ENCODE results near the gene ULK3. TPM values are rescaled to one million over a fixed set of nuclear protein-coding genes. Genes with fewer than 3 reads are reported as not detected.

The ULK3 gene
- total RNA-seq, 1 experiment from 2014 or later, result 15.3 TPM

DNA sequence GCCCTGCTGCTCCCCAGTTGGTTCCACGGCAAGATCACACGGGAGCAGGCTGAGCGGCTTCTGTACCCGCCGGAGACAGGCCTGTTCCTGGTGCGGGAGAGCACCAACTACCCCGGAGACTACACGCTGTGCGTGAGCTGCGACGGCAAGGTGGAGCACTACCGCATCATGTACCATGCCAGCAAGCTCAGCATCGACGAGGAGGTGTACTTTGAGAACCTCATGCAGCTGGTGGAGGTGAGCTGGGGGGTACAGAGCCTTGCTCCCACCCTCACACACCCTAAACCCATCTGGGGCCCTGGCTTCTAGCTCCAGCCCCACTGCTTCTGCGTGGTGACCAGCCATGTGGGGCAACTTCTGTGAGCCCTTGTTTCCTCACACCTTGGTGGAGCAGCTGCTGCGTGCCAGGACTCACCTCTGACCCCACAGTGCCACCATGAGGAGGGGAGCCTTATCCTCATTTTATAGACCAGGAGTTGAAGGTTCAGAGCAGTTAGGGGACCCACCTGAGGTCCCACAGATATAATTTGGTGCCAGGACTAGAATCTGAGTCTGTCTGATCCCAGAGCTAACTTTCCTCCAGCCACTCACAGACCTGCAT, 43.6 kb downstream of the ULK3 start:
- no peak for DNase-seq (ENCODE audit: low read depth)

DNA sequence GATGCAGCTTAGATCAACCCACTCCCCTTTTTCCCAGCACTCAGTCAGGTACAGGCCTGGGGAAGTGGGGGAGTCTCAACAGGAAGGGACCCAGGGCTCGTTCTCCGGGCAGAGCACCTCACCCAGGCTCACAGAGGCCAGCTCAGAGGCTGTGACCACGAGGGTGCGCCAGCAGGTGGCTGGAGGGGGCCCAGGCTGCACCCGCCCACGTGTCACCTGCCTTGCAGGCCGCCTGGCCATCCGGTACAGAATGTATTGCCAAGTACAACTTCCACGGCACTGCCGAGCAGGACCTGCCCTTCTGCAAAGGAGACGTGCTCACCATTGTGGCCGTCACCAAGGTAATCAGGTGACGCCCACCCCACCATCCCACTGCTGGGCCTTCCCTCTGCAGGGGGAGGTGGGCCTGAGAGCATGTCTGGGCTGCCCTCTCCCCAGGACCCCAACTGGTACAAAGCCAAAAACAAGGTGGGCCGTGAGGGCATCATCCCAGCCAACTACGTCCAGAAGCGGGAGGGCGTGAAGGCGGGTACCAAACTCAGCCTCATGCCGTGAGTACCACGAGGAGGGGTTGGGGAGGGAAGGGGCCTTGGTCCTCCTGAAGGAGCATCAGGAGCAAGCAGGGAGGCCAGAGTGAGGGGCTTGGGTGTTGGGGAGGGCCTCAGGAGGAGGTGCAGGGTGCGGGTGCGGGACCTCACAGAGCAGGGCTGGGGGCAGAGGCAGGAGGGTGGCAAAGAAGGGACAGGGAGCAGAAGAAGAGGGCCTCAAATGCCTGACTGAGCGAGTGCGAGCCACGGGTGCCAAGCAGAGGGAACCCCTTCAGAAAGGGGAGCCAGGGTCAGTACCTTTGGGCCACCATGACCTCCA, 44.3 kb downstream of the ULK3 start:
- no peak for DNase-seq (ENCODE audit: low read depth)

DNA sequence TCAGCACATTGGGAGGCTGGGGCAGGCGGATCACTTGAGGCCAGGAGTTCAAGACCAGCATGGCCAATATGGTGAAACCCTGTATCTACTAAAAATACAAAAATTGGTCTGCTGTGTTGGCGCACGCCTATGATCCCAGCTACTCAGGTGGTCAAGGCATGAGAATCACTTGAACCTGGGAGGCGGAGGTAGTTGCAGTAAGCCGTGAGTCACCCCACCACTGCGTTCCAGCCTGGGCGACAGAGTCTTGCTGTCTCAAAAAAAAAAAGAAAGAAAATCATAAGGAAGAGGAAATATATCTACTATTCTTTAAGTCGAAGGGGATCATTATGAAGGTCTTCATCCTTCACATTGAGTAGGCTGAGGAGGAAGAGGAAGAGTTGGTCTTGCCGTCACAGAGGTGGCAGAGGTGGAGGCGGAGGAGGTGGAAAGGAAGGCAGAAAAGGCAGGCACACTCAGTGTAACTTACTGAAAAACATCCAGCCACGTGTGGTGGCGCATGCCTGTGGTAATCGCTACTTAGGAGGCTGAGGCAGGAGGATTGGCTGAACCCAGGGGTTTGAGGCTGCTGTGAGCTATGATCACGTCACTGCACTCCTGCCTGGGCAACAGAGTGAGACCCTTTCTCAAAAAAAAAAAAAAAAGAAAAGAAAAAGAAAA, 46.9 kb downstream of the ULK3 start:
- DNase-seq (ENCODE audit: low read depth), result no peak

DNA sequence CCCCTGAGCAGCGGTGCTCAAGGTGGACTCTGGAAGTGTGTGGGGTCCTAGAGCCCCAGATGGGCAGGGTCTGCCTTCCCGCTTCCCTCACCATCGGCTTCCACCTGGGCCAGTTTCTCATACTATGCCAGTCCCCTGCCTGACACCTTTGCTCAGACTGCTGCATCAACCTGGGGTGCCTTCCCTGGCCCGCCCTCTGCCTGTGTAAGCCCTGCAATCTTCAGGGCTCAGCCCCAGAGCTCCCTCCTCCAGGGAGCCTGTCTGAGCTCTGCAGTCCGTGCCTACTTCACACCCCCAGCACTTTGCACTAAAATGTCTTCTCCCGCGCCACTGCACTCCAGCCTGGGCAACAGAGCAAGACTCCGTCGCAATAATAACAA, 48.0 kb downstream of the ULK3 start:
- no peak for DNase-seq (ENCODE audit: low read depth)

DNA sequence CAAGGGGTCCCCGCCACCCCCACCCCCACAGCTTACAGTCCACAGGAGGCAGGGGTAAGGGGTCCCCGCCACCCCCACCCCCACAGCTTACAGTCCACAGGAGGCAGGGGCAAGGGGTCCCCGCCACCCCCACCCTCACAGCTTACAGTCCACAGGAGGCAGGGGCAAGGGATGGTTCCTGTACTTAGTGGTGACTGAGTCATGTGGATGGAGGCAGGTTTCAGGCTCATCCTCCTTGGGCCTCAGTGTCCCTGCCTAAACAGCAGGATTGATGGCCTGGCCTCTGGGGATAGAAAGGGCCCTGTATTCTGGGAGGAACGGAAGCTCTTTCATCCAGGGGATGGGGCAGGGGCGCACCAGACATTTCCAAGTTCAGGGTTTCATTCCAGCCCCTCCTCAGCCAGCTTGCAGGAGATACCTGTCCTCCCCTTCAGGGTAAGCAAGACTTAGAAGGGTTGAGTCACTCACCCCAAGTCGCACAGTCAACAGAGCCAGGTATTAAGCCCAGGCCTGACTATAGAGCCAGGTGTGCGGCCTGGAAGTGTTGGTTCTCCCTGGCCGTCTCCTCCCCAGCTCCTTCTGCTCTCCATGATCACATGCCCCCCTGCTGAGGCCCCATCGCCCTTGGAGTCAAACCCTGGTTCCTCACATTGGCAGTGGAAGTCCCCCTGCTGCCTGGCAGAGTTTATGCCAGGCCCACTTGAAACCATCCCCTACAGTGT, 48.5 kb downstream of the ULK3 start:
- no peak for DNase-seq (ENCODE audit: low read depth)

DNA sequence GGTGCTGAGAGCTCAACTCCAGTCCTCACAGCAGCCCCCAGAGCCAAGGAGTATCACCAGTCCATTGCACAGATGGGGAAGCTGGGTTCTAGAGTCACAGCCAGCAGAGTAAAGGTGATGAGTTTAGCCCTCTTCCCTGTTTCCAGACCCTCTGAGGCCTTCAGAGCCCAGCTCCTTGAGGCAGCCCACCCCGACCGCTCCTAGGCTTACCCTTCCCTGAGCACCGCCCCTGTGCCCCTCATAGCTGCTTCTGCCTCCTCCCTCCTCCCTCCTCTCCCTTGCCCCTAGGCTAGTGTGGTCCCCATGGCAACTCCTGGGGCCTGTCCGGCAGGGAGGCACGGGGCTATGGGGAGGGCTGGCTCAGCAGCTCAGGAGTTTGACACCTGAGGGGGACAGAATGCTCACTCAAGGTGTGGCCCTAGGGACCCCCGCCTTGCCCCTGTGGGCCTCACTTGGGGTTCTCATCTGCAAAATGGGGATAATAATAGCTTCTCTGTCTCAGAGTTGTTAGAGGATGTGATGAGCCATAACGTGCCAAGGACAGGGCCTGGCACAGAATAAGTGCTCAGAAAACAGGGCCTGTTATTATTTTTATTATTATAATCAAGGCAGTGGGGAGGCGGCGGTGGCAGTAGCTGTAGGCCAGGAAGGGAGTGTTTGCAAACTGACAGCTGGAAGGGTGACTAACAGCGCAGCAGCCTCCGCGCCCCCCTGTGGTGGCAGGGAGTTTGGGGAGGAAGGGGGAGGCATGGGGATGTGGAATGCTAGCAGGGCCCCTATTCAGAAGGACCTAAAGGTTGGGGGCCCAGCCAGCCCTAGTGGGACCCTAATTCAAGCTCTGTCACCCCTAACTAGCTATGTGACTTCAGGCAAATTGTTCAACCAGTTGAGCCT, 49.6 kb downstream of the ULK3 start:
- no peak for DNase-seq (ENCODE audit: low read depth)

DNA sequence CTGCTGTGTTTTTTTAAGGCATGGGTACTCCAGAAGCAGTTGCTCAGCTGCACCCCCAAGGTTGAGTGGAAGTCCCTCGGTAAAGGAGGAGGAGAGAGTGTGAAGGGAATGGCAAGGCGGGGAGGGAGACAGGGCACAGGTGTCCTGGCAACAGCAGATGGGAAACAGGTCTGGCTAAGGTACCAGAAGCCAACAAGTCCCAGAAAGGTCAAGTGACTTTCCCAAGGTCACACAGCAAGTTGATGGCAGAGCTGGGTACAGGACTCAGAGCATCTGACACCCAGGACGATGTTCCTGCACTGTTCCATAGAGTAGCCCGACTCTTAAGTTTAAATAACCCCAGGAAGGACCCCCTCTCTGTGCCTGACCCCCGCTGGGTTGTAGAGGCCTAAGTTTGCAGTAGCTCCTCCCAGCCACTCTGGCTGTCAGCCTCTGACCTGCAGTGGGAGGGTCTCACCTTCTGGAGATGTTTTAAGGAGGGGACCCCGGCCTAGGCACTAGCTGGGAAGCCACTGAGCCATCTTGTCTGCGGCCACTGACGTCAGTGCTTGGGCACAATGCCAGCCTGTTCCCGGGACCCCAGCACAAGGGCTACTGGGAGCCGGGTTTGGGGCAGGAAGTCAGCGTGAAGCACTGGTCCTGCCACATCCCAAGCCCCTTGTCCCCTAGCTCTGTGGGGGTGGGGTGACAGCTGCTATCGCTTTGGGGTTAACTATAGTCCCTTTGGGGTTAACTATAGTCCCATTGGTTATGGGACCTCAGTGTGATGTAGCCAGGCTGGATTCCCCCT, 50.5 kb downstream of the ULK3 start:
- no peak for DNase-seq (ENCODE audit: low read depth)

DNA sequence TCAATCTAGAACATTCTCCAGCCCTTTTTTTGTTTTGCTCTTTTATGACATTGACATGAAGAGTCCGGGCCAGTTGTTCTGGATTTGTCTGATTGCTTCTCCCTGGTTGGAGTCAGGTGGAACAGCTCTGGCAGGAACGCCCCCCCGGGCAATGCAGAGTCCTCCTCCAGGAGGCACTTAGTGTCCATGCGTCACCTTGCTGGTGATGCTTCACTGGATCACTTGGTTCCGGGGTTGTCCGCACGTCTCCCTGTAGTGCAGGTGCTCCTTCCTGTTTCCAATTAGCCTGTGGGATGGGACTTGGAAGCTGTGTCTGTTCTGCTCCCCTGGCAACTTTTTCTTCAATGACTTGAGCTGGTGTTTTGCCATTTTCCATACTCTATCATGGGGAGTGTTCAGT, 51.3 kb downstream of the ULK3 start:
- no peak for DNase-seq (ENCODE audit: low read depth)

DNA sequence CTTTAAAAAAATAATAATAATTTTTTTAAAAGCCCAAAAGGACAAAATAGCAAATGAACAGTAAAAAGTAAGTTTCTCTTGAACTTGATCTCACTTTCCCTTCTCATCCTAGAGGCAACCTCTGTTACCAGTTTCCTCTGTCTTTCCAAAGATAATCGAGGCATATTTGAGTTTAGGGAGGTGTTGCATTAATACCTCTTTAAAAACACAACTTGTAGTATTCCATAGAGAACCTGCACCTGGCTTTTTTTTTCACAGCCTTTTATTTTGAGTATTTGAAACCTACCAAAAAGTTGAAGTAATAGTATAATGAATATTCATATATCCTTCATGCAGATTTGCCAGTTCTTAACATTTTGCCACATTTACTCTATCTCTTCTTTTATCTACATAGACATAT, 51.9 kb downstream of the ULK3 start:
- no peak for DNase-seq (ENCODE audit: low read depth)

DNA sequence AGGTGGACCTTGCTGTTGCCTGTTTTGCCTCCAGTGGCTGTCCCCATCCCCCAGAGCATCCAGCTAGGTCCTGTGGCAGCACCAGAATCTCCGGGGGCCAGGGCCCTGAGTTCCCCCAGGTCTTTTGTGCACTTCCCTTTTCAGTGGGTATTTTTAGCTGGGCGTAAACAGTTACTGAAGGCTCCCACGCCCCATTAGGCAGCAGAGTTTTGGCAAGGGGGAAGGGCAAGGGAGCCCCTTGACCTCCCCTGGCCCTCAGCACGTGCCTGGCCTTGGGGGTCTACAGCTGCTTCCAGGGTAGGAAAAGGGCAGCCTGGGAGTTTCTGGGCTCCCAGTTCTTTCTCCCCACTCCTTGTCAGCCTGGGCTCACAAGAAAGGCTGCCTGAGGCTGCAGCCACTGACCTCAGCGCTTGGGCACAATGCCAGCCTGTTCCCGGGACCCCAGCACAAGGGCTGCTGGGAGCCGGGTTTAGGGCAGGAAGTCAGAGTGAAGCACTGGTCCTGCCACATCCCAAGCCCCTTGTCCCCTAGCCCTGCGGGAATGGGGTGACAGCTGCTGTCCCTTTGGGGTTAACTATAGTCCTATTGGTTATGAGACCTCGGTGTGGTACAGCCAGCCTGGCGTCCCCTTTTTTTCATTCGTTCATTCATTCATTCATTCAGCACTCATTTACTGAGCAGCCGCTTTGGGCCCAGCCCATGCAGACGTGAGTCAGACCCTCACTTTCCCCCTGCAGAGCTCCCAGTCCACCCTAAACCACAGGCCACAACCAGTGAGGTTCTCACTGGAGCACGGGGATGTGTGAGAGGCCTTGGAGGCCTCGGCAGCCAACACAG, 52.7 kb downstream of the ULK3 start:
- DNase-seq (ENCODE audit: low read depth), result peak; percentile 93

DNA sequence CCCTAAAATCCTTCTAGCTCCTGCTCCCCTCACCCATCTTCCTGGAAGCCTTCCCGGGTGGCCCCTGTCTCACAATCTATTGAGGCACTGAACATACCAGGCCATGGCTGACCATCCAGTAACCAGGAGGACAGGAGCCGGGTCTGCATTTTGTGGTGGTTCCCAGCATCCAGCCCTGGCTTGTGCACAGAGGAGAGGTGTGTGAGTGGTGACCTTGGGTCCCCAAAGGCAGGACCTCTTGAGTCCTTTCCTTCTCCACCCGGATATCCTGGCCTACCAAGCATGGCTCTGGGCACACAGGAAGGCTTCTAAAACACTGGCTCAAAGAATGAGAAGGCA, 53.2 kb downstream of the ULK3 start:
- DNase-seq (ENCODE audit: low read depth), result no peak

DNA sequence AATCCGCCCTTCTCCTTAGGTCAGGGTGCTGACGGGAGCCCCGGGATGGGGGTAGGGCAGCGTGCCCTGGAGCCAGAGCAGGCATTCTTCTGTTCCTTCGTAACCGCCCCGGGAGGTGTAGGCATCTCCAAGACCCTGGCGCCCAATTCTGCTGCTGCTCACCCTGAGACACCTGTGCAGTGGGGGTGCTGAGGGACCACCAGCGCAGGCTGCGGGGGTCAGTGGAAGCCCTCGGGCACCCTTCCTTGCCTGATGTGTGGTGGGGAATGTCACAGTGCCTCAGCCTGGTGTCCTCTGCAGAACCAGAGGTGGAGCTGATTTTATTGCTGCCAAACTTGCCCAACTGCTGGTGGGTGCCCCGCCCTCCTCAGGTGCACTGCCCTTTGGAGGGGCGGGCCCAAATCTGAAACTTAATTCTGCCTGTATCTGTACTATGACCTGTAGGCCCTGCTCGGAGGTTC, 53.8 kb downstream of the ULK3 start:
- DNase-seq (ENCODE audit: low read depth), result no peak

DNA sequence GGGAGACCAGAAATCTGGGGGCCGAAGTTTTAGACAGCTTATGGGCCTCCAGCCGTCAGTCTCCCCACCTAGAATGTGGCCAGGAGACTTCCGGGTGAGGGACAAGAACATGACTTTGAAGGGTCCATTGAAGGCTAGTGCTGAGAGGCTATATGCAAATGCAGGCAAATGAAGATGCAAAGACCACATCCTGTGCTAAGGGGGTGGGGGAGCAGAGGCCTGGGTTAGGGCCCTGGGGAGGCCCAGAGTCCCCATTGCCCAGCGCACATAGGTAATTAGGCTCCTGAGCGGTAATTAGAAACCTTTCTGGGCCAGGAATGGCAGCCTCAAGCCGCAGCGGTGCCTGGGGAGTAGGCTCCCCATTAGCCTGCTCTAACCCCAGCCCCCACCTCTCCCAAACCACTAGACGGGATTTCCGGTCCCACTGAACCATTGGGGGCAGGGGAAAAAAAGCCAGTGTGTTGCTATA, 54.2 kb downstream of the ULK3 start:
- DNase-seq (ENCODE audit: low read depth), result no peak

DNA sequence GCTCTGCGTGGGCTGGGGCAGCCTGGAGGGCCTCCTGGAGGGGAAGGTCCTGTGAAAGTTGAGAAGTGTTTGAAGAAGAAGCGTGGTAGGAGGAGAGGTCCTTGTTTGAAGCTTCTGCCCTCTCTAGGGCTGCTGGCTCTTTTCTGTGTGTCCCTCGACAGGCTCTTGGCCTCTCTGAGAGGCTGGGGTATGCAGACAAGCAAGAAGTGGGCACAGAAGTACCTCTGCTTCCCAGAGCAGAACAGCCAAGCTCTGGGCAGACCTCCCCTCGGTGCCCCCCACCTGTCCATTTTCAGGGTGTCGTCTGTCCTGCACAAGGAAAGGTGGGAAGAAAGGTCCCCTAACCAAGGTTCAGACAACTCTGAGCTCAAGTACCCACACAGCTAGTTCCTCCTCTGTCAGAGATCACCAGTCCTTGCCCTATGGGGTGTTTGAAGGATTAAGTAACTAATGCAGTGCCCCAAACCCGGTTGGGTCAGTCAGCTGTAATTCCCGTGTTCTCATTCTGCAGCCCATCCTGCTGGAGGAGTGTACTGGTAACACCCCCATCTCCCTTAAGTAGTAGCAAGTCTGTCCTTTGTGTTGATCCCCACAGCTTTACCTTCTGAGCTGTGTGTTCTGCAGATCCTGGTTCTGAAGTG, 54.8 kb downstream of the ULK3 start:
- DNase-seq (ENCODE audit: low read depth), result no peak

DNA sequence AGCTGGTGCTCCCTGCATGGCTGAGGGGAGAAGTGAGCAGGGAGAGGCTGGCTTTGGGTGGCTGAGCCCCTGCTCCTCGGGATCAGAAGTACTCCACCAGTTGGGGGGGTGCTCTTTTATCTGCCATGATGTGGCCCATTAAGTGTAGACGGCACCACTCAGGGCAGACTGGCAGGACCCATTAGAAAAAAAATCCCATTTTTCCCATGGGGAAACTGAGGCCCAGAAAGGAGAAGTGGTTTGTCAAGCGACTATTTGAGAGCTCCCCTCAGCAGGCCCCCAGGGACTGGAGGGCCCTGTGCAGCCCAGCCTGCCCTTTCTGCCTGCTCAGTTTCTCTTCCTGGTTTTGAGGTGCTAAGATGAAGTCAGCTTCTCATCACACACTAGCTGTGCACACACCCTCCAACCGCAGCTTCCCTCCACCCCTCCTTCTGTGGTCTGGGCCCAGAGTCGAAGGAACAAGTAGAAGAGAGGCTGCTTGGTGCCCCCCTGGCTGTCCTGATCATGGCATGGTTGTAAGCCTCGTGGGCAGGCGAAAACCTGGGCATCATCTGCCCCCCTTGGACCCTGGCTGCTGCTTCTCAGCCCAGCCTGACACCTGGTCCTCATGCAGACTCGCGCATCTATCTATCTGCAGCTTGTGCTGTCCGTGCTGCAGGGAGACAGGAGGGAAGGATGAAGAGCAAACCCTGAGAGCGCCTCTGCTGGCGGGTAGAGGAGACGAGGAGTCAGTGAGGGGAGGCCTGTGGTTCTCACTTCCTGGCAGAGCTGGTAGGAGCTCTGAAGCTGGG, 55.5 kb downstream of the ULK3 start:
- no peak for DNase-seq (ENCODE audit: low read depth)

DNA sequence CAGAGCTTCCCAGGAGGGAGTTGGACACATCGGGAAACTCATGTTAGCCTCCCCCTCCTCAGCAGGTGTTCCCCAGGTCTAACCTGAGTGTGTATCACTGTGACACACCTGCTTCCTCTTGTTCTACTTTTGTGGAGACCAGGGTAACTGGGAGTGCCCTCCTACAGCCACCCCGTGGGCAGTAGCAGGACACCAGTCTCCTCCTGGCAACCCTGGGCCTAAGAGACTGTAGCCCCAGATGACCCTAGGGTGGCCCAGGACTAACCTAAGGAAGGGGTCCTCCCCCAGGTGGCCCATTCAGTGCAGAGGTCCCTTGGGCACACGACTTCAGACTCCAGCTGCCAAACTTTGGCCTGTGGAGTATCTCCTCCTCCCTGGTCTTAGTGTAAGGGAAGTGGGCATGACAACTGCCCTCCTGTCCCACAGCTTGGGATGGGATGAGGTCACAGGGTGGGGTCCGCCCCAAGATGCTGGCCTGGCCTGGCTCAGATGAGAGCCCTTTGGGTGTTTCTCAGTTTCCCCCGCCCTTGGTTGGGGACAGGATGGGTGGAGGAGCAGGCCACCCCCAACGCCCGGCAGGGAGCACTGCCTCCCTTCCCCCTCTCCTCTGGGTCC, 56.3 kb downstream of the ULK3 start:
- no peak for DNase-seq (ENCODE audit: low read depth)

Measured in M059J (cell line).